GM18526 (cell line): Measurements from ENCODE around the gene SPATA46.

Experiments used
- POLR2A ChIP-seq: IDR thresholded peaks from 3 replicates; pipeline ENCODE4 v1.6.1; 2011; ENCODE audit not compliant: insufficient read length; ENCODE audit errors: extremely low read depth

The SPATA46 gene

DNA sequence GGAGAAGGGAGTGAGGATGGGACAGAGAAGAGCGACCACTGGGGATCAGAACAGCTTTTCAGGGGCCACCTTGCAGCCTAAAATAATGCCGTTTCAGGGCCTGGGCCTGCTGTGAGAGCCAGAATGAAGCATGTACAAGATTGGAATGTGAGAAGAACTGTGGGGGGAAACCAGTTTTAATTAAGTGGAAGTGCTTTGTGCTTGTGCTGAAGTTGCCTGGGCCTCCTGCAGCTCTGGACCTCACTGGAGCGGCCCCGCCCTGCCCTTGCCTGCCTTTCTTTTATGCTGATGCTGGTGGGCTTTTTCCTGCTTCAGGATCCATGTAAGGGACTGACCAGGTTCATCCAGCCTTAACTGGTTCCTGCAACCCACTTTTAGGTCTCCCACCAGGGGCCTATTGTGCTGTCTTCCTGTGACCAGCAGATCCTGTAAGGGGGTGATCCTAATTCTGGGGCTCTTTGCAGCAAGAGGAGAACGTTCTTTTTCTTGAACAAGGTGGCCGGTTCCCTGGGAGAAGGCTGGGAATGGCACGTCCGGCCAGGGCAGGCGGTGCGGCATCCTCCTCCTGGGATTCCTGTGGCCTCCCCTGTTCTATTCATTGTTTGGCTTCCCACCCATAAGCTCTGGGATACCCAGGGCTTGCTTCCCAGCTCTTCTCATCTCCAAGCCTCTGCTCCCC is 8.1 kb upstream of the SPATA46 start:
- TF ChIP-seq POLR2A: no peak

DNA sequence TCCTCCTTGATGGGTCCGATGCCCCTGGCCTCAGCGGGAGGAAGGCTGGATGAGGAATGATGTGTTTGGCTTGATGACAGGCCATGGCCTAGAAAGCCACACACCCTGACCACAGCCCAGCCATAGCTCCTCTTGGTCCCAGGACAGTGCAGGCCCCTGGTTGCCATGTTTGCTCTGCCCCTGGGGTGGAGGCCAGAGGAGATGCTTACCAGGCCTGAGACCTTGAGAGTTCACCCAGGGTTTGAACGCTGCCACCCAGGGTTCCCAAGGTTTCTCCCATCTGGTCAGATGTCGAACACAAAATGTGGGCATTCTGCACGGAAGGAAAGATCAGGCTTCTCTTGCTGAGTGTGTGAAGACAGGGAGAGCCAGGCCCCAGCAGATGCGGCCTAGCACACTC is 7.5 kb upstream of the SPATA46 start:
- TF ChIP-seq POLR2A: no peak

DNA sequence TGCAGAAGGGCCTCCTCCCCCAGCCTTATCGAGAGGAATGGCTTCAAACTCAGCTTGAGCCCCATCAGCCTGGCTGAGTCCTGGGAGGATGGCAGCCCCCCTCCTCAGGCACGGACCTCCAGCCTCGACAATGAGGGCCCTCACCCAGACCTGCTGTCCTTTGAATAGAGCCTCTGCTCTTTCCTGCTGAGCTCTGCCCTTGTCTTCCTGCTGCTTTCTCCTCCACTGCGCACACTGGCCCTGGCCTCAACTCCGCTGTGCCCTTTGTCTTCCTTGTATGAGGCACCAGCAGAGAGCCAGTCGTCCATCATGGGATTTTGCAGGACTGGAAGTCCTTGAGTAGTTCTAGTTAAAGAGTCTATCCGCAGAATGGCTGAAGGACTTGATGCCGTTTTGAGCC is 6.9 kb upstream of the SPATA46 start:
- TF ChIP-seq POLR2A: no peak

DNA sequence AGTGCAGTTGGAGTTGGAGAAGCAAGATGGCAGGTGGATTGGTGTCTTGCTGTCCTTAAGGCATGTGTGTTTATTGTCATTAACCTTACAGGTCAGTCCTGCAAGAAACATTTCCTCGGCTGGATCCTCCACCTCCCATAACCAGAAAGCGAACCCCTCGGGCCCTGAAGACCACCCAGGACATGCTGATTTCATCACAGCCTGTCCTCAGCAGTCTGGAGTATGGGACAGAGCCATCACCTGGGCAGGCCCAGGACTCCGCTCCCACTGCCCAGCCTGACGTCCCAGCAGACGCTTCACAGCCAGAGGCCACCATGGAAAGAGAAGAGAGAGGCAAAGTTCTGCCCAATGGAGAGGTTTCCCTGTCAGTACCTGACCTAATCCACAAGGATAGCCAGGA is 6.4 kb upstream of the SPATA46 start:
- no peak for TF ChIP-seq POLR2A

DNA sequence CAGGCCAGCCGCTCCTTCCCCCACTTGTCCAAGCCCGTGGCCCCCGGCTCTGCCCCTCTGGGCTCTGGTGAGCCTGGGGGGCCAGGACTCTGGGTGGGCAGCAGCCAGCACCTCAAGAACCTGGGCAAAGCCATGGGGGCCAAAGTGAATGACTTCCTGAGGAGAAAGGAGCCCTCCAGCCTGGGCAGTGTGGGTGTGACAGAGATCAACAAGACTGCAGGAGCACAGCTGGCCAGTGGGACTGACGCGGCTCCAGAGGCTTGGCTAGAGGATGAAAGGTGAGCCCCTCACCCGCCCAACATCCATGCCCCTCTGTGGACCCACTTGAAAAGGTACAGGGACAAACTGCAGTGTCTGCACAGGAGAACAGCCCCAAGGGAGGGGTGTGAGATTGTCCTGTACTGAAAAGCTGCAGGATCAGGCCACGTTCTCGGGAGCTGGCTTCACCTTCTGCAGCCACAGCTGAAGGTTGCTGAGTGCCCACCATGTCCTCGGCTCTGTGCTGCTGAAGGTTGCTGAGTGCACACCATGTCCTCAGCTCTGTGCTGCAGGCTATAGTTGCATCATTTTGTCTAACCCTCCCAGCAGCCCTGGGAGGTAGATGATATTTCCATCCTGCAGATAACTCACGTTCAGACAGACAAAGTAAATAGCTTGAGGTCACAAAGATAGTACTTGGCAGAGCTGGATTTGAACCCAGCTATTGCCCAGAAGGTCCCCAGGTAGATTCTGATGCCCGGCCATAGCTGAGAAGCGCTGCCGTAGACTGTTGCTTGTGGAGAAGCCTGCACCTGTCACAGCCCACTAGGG is 5.5 kb upstream of the SPATA46 start:
- TF ChIP-seq POLR2A: no peak

DNA sequence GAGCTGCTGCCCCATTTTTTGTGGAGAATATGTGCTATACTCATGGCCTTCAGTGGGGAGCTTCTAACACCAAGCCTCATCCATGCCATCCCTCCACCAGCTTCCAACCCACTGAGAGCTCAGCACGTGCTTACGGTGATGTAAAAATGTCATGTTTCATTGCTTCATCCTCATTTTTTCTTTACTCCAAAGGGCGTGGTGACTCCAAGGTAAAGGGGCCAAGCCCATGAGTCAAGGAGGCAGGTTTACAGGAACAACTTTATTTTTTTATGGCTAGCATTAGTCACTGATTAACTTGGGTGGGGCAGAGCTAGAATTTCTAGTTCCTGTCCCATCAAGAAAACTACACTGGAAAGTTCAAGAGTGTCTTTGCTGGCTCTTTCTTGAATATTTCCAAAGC is 4.7 kb upstream of the SPATA46 start, which contains the start of gene C1orf226:
Gene C1orf226 (plus strand): TSS at position 346 of the 400 bp plus-strand sequence. CDS start 174 bp downstream, outside the sequence.
- no peak for TF ChIP-seq POLR2A

DNA sequence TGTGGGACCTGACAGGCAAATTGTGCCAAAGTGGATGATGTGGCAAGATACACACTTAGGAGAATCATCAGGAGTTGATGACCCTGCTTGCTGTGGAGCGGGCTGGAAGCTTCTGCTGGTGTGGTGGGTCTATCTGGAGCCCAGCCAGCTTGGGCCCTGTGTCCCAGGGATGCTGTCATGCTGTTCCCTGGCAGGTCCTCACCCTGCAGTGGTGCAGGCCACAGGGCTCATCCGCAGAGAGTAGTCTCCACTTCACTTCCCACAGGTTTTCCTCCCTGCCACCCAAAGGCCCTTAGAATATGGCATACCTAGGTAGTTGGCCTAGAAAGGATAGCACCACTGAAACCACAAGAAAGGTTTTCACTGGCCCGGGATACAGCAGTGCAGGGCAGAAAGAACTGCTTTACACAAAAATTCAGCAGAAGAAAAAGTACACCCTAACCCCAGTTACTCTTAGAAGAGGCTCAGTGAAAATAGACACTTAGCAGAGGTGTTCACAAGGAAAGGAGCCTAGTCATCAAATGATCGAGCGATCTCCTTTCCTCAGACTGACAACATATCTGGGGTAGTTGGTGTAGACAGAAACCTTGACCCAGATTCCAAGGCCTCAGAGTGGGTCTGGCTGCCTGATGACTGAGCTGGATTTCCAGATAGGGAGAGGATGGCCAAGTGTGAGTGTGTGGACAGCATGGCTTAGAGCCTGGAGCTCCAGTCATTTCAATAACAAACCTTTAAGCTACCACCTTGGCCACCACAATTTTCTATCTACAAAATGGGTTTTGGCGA is 3.6 kb upstream of the SPATA46 start:
- TF ChIP-seq POLR2A: no peak

DNA sequence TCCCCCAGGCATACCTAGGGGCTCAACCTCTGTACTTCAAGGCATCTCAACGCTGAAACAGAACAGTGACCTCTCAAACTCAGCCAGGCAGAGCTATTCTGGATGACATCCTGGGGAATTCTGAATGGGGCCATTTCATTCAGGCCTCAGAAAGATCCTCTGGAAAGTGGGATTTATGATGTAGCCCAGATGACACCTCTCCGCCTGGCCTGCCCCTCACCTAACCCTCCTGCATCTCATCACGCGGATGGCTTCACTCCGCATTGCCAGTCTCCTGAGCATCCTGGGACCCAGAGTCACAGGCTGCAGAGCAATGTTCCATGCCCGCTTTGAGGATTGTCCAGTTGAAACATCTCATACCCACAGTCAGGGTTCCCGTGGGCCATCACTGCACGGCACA is 1.2 kb downstream of the SPATA46 start:
- TF ChIP-seq POLR2A: no peak

DNA sequence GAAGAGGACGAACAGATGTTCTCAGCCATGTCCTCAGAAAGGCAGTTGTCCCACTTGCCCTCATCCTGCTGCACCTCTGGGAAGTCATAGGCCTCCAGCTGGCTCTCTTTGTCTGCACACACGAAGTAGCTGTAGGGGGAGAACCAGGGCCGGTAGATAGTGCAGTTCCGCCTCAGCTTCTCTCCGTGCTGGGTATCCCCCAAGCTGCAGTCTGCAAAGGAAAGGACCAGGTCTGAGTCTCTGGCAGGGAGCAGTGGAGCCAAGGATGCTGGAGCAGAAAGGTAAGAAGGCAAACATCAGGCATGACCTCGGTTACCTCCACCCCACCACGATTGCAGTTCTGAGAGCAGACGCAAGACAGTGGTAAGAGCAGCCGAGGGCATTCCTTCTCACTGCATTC is 2.2 kb downstream of the SPATA46 start:
- TF ChIP-seq POLR2A: no peak

DNA sequence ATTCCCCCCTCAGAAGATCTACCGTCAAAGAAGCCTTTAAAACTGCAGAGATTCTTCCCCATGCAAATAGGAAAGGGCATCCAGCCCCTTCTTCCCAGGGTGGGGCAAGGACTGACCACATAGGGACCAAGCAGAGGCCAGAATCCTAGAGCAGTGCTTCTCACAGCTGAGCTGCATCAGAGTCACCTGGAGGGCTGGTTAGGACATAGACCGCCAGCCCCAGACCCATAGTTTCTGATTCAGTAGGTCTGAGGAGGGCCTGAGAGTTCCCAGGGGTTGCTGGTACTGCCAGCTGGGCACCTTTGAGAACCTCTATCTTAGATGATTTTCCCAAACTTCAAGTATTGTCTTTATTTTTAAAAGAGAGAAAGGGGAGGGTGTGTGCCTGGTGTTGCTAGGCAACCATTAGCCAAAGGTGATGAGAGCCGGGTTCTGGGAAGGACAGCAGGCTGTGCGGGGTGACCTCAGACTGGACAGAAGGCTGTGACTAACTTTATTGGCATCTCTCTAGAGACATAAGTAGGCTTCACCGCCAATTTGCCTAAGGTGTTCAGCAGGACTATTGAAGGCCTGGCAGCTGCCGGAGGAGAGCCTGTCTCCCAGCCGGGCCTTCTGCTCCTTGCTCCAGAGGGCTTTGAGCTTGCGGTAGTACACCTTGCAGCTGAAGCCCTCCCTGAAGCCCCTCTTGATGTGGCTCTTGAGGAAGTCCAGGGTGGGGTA is 3.0 kb downstream of the SPATA46 start:
- no peak for TF ChIP-seq POLR2A

DNA sequence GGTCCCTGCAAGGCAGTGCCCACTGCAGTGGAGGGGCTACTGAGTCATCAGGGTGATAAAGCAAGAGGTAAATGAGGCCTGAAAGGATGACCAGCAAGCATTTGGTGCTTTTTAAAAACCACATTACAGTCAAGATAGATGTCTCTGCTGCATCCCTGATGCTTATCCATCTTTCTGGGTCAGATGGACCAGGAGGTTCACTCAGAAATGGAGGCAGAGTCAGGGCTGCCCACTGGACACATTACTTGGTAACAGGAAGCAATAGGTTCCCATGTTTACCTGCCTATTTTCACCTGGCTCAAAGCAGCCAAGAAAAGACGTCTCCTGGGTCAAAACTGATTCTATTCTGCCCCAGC is 3.6 kb downstream of the SPATA46 start:
- no peak for TF ChIP-seq POLR2A

DNA sequence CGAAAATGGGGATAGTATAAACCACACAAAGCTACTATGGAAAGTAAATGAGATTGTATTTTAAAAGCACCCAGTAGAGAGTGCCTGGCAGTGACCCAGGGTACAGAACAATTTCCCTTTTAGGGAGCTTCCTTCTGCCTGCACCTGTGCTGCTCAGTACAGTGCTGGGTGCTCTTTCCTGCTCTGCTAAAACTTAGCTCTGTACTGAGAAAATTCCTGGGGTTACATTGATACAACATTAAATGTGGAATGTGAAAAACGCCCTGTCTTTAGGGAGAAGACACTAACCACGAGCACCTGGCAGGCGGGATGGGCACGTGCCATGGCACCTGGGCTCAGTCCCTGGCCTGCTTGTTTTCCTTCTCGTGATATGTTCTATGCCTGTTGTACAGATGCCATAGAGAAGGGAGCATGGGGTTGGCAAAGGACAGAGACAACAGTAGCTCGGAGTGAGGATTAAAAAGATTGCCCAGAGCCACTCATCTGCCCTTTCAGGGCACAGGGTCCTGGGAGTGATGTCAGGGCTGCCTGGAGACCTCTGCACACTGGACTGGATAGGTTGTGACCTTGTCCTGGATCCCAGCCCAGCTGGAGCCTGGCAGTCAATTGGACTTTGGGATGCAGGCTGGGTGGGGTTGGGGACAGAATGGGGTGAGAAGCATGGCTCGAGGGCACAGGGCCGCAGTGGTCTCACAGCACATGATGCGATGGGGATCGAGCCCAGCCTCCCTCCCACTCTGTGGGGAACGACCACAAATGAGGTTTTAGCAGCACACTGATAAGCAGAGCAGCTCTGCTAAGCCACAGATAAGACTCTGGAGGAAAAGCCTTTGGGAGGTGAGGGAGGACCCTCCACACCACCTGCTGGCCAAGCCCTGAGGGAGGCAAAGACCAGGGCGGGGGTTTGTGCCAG is 4.2 kb downstream of the SPATA46 start:
- TF ChIP-seq POLR2A: no peak

DNA sequence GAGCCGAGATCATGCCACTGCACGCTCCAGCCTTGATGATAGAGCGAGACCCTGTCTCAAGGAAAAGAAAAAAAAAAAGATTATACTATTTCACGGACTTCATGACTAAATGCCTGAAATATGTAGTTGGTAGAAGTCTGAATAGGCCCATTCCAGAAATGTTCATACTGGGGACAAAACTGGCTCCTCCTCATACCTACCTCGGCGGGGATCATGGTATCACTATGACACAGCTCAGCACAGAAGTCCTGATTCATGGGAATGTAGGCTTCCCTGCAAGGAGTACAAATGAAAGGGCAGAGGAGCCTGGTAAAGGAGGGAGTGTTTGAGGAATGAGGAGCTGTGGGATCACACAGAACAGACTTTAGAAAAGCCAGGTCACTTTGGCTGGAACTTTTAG is 5.0 kb downstream of the SPATA46 start:
- no peak for TF ChIP-seq POLR2A

DNA sequence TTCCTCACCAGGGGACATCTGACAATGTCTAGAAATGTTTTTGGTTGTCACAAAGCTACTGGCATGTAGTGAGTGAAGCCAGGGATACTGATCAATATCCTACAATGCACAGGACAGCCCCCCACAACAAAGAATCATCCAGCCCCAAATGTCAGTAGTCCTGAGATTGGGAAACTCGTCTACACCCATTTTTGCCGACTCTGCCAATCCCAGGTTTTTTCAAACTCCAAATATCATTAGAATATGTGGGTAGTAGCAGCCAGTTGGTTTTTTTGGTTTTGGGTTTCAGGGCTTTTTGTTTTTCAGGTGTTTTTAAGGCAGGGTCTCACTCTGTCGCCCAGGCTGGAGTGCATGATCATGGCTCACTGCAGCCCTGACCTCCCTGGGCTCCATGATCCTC is 5.9 kb downstream of the SPATA46 start:
- TF ChIP-seq POLR2A: no peak
